T-helper 2 cell (primary cell): ENCODE data around the gene PIP4K2A.
A peak's percentile ranks its signal among the peaks of the same experiment; 100 is the strongest.

Experiments used
- DNase-seq, 5 experiments: peaks; one replicate each; pipeline versions ENCODE4 v3.0.0 to v3.0.0-alpha.2; 2012 to 2022

PIP4K2A gene

DNA sequence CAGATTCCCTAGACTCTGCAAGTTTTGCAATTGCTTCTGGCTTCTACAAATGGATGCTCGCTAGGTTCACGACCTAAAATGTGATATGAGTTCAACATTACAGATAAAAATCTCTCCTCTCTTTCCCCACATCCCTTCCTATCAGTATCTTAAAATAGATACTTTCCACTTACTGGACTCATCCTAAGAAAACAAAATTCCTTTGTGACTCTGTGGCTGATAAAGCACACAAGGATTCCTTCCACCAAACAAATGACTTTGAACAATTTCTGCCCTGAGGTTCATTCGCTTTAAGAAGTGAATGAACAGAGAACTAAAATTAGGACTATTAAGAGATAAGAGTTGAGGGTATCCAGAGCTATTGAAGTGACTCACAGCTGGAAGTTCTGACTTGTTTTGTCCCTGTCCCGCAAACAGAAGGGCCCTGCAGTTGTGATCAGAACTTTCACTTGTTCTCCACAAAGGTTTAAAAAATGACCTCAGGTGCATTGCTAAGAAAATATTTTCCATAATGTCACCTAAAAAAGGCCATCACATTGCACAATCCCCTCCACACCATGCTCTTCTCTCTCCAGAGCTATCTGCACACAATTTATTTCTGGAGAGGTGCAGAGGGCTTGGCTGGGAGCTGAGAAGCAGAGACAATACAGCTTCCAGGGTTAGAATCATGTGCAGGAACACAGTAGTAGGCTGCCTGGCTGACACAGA is 96.1 kb downstream of the PIP4K2A start:
- peak in 1 of 5 experiments; percentile 72 for DNase-seq

DNA sequence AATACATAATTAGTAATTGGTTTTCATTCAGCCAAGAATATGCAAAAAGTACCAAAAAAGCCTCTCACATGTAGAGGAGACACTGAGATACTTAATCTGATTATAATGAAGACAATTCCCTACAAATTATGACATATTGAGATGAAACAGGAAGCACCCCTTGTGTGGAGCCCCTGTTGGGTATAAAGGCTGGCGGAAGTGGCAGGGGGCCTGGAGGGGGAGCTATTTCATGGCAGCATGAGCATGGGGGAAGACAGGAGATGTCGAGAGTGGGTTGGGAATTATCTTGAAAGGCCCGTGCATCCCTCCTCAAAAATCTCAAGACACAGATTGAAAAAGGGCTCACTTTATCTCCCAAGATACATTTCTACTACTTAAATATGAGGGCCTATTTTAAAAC is 96.9 kb downstream of the PIP4K2A start:
- DNase-seq = no peak

DNA sequence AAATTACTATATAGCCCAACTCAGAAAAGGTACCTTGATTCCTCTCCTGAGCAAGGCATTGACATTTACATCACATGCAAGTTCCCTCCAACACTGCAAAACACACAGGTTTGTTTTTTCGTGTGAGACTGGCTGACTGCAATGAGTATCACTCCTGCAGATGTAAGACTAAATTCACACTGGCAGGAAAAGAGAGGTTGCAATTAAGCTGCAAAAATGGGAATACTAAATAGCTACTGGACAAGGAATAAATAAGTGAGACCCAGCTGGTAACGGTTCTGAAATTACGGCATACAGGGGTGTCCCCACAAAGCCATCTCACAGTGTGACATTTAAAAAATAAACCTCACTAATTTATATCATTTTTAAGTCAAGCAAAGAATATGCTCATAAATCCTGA is 97.3 kb downstream of the PIP4K2A start:
- DNase-seq = no peak

DNA sequence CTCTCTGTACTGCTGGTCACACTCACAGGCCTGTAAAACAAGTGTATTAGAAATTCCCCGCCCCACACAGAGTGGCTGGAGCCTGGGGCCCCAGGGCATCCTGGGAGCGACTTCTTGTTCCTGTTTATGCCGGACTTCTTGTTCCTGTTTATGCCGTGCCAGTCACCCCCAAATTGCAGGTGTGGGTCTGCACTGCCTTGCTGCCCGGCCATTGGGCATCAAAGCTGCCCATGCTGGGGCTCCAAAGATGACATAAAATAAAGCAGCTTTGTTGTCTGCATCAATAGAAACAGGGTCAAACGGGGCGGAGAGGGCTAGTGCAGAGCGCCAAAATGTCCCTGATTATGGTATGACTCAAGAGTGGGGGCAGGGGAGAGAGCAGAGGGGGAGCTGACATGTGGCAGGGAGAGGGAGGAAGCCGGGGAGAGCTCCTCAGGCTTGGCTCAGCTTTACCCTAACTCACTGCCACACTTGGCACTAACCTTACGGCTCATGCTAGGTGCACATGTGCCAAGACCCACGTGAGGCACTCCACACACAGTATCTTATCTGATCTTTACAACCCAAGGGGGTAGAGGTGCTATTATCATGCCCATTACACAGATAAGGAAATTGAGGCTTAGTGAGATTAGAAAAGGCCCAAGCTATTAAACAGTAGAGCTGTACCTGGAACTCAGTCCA is 98.4 kb downstream of the PIP4K2A start:
- peak in 3 of 5 experiments; percentile 43 to 81 (median 52) for DNase-seq

DNA sequence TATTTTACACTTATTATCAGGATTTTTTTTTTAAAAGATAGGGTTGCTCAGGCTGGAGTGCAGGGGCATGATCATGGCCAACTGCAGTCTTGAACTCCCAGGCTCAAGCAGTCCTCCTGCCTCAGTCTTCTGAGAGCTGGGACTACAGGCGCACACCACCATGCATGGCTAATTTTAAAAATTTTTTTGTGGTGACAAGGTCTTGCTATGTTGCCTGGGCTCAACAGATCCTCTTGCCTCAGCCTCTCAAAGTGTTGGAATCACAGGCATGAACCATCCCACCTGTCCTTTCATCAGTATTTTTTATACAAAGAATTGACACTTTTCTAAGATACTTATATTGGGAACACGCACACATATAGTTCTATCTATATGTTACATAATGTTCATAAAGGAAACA is 99.3 kb downstream of the PIP4K2A start:
- DNase-seq = no peak

DNA sequence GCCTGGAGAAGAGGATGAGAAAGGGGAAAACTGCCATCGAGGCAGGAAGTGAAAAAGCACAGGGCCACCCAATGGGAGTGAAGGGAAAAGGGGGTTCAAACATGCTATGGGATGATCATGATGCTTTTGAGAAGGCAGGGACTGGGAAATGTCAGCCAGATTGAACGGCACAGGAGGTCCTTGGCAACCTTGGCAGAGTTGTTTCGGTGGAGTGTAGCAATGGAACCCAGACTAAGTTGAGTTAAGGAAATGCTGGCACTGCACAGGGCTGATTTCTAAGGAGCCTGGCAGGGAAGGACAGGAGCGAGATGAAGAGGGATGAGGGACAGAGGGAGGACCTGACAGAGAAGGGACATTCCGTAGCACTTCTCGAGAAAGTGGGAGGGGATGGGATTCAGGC is 101.4 kb downstream of the PIP4K2A start:
- no peak for DNase-seq

DNA sequence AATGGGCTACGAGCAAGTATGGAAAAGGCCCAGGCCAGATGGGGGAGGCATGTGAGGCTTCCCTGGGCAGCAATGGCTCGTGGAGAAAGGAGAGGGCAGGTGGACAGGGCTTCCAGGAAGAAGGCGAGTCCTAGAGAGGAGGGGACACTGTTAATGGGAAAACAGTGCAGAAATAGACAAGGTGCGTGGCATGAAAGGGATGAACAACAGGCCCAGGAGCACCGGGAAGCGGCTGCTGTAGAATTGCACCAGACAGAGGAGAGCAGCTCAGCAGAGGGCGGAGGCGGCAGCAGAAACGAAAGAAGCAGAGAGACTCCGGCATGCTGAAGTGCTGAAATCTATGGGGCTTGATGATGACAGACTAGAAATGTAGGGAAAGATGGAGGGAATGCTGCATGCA is 102.1 kb downstream of the PIP4K2A start:
- peak in 1 of 5 experiments; percentile 56 for DNase-seq

DNA sequence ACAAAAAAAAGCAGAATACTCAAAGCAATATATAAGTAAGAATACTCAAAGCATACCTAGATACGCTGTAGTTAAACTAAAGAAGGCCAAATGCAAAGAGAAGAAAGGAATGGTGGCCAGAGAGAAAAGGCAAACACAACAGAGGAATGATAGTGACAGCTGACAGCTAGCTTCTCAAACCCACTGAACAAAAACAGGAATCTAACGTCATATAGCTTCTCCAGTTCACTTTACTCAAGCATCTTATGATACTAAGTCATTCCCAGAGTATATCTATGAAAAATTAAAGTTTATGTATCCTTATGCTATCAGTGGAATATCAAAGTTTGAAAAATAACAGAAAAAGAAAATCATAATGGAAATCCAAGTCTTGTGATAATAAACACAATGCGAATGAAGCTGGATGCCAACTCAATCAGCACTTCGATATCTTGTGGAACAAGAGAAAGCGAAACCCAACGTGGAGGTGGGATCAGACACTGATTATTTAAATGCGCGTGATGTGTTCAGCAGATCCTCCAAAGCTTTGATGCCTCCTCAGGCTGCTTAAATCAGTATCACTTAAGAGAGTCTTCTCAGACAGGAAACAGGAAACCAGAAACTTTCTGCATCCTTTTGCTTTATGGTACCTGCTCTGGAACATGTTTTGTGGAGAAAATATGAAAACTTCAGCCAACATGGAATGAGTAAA is 102.8 kb downstream of the PIP4K2A start:
- DNase-seq = peak in 3 of 5 experiments; percentile 59 to 97 (median 84)

DNA sequence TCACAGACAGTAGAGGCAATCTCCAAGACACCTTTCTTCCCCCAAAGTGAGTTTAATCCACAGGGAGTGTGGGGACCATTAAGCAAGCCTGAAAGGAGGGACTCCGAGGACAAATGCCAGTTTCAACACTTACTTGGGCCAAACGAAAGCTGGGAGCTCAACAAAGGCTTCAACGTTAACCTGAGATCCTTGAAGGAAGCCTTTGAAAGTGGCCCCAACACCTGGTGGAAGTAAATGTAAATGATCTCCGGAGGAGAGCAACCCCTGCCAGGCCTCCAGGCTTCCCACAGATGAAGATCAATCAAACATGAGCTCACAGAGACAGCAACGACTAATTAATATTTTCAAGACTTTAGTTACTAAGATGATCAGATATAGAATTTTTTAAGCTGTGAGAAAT is 103.8 kb downstream of the PIP4K2A start:
- DNase-seq = no peak

DNA sequence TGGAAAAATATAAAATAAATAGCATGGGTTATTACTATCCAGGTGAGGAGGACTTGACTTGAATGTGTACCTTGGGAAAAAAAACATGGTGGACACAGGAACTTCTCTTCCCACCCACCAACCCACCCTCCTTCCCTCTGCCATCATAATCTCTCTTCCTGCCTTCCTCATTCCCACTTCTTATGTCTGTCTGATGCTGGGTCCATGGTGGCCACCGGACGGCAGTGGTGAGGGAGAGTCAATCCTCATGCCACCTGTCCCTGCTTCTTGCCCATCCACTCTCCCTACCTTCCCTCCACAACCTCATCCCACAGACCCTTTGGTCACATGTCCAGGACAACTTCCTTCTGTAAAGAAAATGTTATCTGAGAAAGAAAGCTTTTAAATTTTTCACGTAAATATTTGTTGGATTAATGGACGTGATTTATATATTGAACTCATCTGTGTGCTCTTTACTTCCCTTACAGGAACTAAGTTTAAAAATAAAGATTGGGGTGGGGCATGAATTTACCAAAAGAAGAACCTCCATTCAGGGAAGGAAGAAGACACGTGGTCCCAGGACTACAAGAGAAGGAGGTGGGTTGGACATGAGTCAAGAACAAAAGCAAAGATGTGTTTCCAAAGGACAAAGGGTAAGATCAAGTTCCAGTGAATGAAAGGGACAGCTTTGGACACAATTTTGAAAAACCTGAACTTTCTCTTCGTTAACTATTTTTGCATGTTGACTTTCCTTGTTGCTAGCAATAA is 104.5 kb downstream of the PIP4K2A start:
- DNase-seq = no peak

DNA sequence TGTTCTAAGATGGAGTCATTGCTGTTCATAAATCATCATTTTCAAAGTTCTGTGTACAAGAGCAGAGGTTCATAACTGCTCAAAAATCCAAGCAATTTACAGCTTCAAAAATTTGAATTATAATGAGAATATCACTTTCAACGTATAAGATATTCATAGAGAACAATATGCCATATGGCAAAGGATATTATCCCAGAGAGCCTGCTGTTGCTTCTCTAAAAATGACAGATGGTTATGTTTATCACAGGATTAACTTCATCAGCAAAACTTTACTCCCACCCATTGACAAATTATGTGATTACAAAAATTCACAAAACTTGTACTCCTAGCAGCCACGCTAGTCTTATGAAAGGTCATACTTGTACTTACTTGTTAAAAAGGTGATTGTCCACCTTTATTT is 105.1 kb downstream of the PIP4K2A start:
- DNase-seq = no peak

DNA sequence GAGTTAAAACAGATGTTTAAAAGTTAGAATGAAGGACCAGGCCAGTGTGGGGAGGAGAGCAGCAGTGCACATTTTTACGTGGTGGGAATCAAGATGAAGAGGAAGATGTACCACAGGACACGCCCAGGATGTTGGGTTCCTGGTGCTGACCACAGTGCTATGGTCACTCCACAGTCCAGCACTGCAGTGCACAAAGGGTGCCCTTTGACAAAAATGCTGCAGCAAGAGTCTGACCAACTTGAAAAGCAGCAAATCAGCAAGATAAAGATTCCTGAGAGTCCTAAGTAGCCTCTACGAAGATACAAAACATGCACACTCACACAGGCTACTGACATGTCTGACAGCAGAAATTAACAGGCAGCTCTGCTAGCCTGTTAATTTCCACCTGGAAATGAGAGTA is 107.1 kb downstream of the PIP4K2A start:
- DNase-seq = no peak

DNA sequence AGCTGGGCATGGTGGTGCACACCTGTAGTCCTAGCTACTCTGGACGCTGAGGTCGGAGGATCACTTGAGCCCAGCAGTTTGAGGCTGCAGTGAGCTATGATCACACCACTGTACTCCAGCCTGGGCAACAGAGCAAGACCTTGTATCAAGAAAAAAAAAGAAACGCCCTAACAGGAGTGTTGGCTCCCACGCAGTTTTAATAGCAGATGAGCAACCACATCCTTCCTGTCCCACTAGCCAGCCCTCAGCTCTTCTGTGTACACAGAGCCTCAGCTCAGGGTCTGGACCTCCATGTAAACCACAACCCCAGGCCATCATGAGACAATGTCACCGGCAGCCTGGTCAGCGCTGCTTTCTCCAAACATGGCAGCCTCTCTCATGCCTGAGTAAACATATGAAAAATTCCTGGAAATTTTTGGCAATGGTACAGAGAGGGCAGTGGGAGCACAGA is 108.2 kb downstream of the PIP4K2A start:
- DNase-seq = peak in 2 of 5 experiments; percentile 58 to 86

DNA sequence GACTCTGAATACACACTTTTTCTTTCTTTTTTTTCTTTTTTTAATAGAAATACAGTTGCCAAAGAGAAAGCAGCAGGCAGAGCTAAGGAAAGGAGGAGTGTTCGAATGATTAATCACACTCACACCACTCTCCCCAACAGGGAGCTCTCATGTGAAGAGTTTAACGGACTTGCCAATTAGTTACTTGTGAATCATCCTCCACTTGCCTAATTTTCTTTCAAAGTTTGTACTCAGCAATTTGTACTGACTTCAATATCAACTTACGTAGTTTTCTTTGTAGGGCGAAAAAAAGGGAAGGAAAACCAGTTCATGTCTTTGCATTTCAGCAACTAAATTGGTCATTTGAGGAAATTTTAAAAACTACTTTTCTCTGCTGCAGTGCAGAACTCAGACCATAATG is 109.2 kb downstream of the PIP4K2A start:
- DNase-seq = no peak

DNA sequence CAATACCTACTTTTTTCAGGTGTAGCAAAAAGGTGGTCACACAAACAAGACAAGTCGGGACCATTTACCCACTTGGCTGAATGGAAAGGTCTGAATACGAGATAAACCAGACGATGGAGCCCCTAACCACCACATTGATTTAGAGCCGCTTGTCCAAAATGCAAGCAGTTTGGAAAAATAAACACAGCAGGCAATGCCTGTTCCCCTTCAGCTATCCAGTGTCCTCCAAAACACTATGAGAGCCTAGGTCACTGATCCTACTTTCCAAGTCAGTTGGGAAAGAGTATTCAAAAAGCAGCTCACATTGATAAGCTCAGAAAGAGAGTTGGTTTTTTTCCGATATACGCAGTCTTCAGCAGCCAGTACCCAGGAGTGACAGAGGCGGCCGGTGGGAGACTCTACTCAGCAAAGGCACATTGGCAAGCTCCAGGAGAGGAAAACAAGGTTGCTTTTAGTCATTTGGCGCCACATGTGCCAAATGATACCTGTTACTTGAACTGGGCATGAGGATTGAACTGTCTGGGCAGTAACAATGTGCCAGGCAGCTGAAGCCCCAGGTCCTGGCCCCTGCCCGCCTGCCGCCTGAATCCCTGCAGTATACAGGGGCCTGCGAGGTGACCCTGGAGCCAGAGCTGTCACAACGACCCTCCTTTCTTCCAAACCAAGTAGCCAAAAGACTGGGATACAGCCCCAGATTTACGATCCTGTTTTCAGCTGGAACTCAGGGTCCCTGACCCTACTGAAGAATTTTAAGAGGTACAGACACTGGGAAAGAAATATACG is 109.8 kb downstream of the PIP4K2A start:
- DNase-seq = no peak

DNA sequence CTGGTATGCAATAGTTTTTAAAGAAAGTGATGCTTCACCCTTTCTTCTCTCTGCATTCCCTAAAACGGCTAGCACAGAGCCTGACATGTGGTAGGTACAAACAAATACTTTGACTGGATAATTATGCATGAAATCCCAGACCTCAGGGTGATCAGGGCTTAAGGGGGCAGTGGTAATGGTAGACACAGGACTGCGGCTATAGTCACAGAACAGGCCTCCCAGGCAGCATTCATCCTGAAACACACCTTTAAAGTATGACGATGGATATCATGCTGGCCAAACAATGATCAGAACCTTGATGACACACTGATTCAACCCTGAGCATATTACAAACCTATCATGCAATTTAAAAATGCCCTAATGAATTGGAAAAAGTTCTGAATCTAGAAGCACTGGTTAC is 110.8 kb downstream of the PIP4K2A start:
- DNase-seq = no peak

DNA sequence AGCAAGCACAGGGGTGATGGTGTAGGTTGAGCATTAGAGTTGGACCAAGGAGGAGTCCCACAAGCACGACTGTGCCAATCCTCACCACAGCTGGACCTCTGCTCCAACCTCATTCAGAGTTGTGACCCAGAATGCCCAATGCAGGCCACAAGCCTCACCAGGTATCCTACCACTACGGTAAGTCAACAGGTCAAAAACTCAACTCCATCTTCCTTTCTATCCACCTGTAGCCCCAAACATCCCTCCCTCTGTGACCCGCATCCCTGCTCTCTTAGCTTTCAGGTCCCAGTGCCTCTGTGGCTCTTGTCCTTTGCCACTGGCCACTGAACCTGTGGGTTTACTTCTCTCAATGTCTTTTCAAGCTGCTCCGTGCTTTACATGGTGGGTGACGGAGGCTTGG is 112.8 kb downstream of the PIP4K2A start:
- DNase-seq = no peak

DNA sequence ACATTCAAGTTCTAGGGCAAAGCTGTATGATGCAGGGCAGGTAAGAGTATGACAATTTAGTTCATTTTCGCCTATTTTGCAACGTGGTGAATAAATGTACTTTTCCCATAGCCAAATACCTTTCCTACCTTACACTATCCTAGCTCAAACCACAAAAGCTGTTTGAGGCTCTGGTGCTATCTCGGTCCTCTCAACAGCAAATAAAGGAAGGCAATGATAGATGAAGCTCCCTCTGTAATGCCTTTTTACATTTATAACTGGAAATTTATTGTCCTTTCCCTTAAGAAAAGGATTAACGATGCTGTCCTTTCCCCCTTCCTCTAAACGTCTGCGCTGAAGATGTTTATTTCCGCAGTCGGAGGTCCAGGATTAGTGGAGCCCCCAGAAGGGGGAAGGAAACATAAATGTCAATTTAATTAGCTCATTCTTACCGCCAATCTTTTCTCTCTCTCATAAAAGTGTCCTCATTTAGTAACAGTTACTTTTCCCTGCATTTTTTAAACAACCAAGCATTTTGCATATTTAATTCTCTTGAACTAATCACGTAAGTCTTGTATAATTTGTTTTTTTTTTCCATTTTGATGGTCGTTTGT is 114.6 kb downstream of the PIP4K2A start:
- no peak for DNase-seq

DNA sequence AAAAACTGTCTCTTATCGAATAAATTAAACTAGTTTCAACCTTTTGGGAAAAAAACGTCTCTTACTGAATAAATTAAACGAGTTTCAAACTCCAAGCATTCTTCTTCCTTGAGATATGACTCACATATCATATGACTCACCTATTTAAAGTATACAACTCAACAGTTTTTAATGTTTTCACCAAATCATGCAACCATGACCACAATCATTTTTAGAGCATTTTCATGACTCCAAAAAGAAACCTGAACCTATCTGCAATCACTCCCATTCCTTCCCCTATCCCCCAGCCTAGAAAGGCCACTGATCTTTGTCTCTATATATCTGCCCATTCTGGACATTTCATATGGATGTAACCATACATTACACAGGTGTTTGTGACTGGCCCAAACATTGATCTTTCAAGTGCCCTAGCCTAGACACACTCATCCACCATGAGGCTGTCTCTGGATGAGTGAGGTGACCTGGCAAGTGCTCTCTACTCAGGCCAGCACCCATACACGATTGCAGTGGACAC is 115.3 kb downstream of the PIP4K2A start:
- peak in 1 of 5 experiments; percentile 61 for DNase-seq

DNA sequence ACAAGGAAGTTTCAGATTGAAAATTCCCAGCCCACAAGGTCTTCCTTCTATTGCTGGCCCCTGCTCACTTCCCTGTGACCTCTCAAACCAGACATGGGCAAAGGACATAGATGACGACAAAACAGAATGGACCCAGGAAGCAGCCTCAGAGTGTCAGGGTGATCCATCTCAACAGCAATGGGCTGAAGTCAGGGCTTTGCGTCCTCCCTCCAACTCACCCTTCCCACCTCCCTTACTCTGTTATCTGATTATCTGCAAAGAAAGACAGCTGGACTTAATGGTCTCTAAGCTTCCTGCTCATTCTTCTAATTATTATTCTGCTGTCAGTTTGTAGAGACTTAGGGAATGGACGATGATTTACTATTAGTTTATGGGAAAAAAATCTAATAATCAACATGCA is 115.9 kb downstream of the PIP4K2A start:
- no peak for DNase-seq

DNA sequence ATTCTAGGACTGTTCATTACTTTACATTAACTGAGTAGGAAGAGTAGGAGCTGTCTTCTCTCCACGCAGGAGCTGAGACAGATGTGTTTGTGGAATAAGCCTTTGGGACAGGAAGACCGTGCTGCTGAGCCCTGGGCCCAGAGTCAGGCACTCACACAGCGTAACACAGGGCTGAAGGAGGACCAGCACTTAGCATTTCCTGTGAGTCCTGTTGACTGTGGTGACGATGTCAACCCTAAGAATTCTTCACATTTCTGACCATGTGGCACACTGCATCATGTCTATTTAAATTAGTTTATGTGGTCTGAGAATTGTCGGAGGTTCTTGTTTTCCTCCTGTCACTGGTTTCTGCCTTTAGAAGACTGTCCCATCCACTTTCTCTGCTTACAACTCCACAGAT is 117.2 kb downstream of the PIP4K2A start:
- DNase-seq = peak in 2 of 5 experiments; percentile 46 to 61
